Measurements from ENCODE around the gene ENTPD8.

GRCh38 chr9:137422604-137423513 is 18.3 kb downstream of the ENTPD8 start, which contains the start of the genes EXD3 and NOXA1:
- peak in 1 of 2 donors; percentile 69 for TF ChIP-seq EP300 (IDR thresholded peaks at IDR 0.05)
- TF ChIP-seq, protein P1, sequence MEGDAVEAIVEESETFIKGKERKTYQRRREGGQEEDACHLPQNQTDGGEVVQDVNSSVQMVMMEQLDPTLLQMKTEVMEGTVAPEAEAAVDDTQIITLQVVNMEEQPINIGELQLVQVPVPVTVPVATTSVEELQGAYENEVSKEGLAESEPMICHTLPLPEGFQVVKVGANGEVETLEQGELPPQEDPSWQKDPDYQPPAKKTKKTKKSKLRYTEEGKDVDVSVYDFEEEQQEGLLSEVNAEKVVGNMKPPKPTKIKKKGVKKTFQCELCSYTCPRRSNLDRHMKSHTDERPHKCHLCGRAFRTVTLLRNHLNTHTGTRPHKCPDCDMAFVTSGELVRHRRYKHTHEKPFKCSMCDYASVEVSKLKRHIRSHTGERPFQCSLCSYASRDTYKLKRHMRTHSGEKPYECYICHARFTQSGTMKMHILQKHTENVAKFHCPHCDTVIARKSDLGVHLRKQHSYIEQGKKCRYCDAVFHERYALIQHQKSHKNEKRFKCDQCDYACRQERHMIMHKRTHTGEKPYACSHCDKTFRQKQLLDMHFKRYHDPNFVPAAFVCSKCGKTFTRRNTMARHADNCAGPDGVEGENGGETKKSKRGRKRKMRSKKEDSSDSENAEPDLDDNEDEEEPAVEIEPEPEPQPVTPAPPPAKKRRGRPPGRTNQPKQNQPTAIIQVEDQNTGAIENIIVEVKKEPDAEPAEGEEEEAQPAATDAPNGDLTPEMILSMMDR (IDR thresholded peaks at IDR 0.05), result peak; percentile 72 to 97 (median 96)
- peak; percentile 15 to 28 for TF ChIP-seq POLR2A (IDR thresholded peaks at IDR 0.05)
